K562 (cell line): ENCODE data around the gene DRAXIN. TPM values are rescaled to one million over a fixed set of nuclear protein-coding genes. Genes with fewer than 3 reads are reported as not detected.

Source experiments
- ATF7 ChIP-seq: fragments of 450-650 bp; IDR thresholded peaks from 2 replicates; pipeline ENCODE4 v1.7.1; 2014; ENCODE audit warnings: mild to moderate bottlenecking, moderate library complexity
- BCLAF1 ChIP-seq, 2 experiments: fragments of 450-650 bp in 1 of 2; IDR thresholded peaks; 2 replicates each; pipeline ENCODE4 v1.6.1; 2011 to 2017; ENCODE audit warnings: low read depth in 2 of 2, antibody characterized with exemption in 1 of 2, borderline replicate concordance in 1 of 2, low read length in 1 of 2, mild to moderate bottlenecking in 1 of 2, mixed read lengths in 1 of 2; ENCODE audit not compliant: control insufficient read depth in 1 of 2
- BRD4 ChIP-seq: fragments of 200-600 bp; sonication (generic); IDR thresholded peaks from 2 replicates; pipeline ENCODE4 v1.6.1; 2017; ENCODE audit warnings: inconsistent platforms
- CREB3L1 ChIP-seq: fragments of 450-650 bp; IDR thresholded peaks from 2 replicates; pipeline ENCODE4 v1.6.1; 2014; ENCODE audit warnings: low read depth, mild to moderate bottlenecking, moderate library complexity, borderline replicate concordance
- ELK3 ChIP-seq: fragments of 450-650 bp; formaldehyde crosslinking; IDR thresholded peaks from 2 replicates; pipeline ENCODE4 v1.4.0; 2020; ENCODE audit warnings: mild to moderate bottlenecking
- HDAC6 ChIP-seq: IDR thresholded peaks from 2 replicates; pipeline ENCODE4 v1.6.1; 2012; ENCODE audit warnings: low read depth, mild to moderate bottlenecking, control low read depth, inconsistent platforms, low read length, moderate library complexity
- HSF4 ChIP-seq: fragments of 250-450 bp; sonication (Bioruptor Pico); IDR thresholded peaks from 2 replicates; pipeline ENCODE4 v2.1.2; 2022; ENCODE audit warnings: mild to moderate bottlenecking, moderate library complexity, borderline replicate concordance
- LCOR ChIP-seq: sonication (generic); formaldehyde crosslinking; IDR thresholded peaks from 2 replicates; pipeline ENCODE4 v1.8.0; 2022; ENCODE audit warnings: mild to moderate bottlenecking, missing genetic modification reagents
- MCM5 ChIP-seq: fragments of 450-650 bp; IDR thresholded peaks from 2 replicates; pipeline ENCODE4 v1.6.1; 2016; ENCODE audit warnings: low read depth
- MIER1 ChIP-seq: fragments of 450-650 bp; IDR thresholded peaks from 2 replicates; pipeline ENCODE4 v1.6.1; 2016; ENCODE audit warnings: antibody characterized with exemption, mild to moderate bottlenecking, low read depth
- NKRF ChIP-seq: fragments of 450-650 bp; IDR thresholded peaks from 2 replicates; pipeline ENCODE4 v1.6.1; 2016; ENCODE audit warnings: borderline replicate concordance
- PRMT5 ChIP-seq: sonication (generic); formaldehyde crosslinking; IDR thresholded peaks from 2 replicates; pipeline ENCODE4 v1.5.0; 2020; ENCODE audit warnings: missing genetic modification reagents
- SAP30 ChIP-seq: fragments of 200-600 bp; sonication (generic); IDR thresholded peaks from 2 replicates; pipeline ENCODE4 v1.6.1; 2012; ENCODE audit warnings: borderline replicate concordance, low read depth, mild to moderate bottlenecking, moderate library complexity, low read length, control low read depth, inconsistent platforms; ENCODE audit not compliant: insufficient read depth, poor library complexity, severe bottlenecking
- SPI1 ChIP-seq: IDR thresholded peaks from 2 replicates; pipeline ENCODE4 v1.6.1; 2011; ENCODE audit warnings: low read depth, low read length, control low read depth, borderline replicate concordance
- TCF7 ChIP-seq: sonication (generic); IDR thresholded peaks from 2 replicates; pipeline ENCODE4 v1.6.1; 2016; ENCODE audit warnings: antibody characterized with exemption, borderline replicate concordance
- ZNF143 ChIP-seq: sonication (generic); formaldehyde crosslinking; IDR thresholded peaks from 2 replicates; pipeline ENCODE4 v1.9.0; 2022; ENCODE audit warnings: mild to moderate bottlenecking, missing genetic modification reagents
- ZNF398 ChIP-seq: fragments of 250-450 bp; sonication (Bioruptor Pico); IDR thresholded peaks from 2 replicates; pipeline ENCODE4 v1.8.0; 2021; ENCODE audit warnings: moderate library complexity, mild to moderate bottlenecking, inconsistent platforms
- polyA plus RNA-seq, 8 experiments: library from polyadenylated mRNA; depleted of rRNA in 4 of 8; stranded (reverse) in 5 of 8; unstranded in 3 of 8; fragments of >200 nt; fragmentation: Nextera tagmentation in 2 of 8; fragmentation: Illumina TruSeq in 1 of 8; extraction: Ambion mirVana in 2 of 8; extraction: Trizol in 1 of 8; gene quantifications; 2 replicates each; pipeline versions ENCODE4 v1.2.1 to v1.2.3, GENCODE V29; 2011 to 2014; ENCODE audit warnings: inconsistent platforms in 1 of 8, missing spikeins in 1 of 8
- total RNA-seq, 7 experiments: library from RNA; depleted of rRNA in 6 of 7; stranded (reverse); fragments of >200 nt in 6 of 7; fragmentation: Illumina TruSeq in 2 of 7; extraction: Trizol in 2 of 7; gene quantifications; 2 replicates each; pipeline versions ENCODE4 v1.2.1 to v1.2.3, GENCODE V29; 2011 to 2021; ENCODE audit warnings: low replicate concordance in 1 of 7

Gene DRAXIN
- total and polyA plus RNA-seq, 9 of the 15 experiments (the other 6 are each of a cell fraction or from before 2014, with no cell fraction given): 0.01 to 0.04 (median 0.01) TPM; not detected in 6

- no peak for TF ChIP-seq BCLAF1 (IDR thresholded peaks at IDR 0.05; ENCODE audit: borderline replicate concordance in 1 of 2, control insufficient read depth in 1 of 2, low read depth in 2 of 2, low read length in 1 of 2)
- TF ChIP-seq ELK3 (CRISPR knock-in tag): no peak
- TF ChIP-seq BRD4: no peak
- no peak for TF ChIP-seq SPI1
- TF ChIP-seq TCF7: 0 out of 2 replicates have a peak, but pooled peaks have one; percentile 63
- no peak for TF ChIP-seq HDAC6
- TF ChIP-seq MCM5: no peak
- TF ChIP-seq ATF7: peak; percentile 59
- no peak for TF ChIP-seq SAP30
- peak; percentile 27; the same call in 1 of the 2 replicates for TF ChIP-seq CREB3L1
- no peak for TF ChIP-seq HSF4 (CRISPR knock-in tag)
- TF ChIP-seq ZNF398 (CRISPR knock-in tag): no peak
- 0 out of 2 replicates have a peak, but pooled peaks have one; percentile 7 for TF ChIP-seq ZNF143 (CRISPR knock-in tag)
- TF ChIP-seq LCOR (CRISPR knock-in tag): no peak
- no peak for TF ChIP-seq PRMT5 (CRISPR knock-in tag)
- TF ChIP-seq MIER1: no peak
- no peak for TF ChIP-seq NKRF
Observed at GRCh38 chr1:11650331-11650991, 41.0 kb upstream of the DRAXIN start (continued).
